A172 (cell line): ENCODE data around the gene TCF12. TPM values are rescaled to one million over a fixed set of nuclear protein-coding genes. Genes with fewer than 3 reads are reported as not detected.

ENCODE experiments used
- DNase-seq: peaks from one replicate; pipeline ENCODE4 v3.0.0-alpha.2; 2015; ENCODE audit warnings: low spot score
- total RNA-seq: library from RNA; depleted of rRNA; stranded (reverse); fragments of >200 nt; shearing (Covaris generic); gene quantifications from 2 replicates; pipeline ENCODE4 v1.2.3, GENCODE V29; 2014

Gene TCF12
- total RNA-seq, 1 experiment from 2014 or later = 133 TPM

DNA sequence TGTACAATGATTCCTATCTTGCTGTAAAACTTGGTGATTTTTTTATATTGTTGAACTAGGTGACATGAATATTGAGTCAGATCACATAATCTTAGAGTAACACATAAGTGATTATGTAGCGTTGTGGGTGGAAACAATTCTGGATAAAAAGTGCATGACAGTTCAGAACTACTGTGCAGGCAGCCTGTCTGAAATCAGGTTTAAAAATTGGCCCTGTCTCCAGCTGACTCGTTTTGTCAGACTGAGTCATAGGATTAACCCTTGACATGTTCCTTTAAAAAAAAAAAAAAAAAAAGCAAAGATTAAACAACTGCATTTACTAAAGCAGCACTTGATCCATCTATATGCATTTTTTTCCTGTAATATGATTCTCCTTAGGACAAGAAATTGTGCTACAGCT, 297.8 kb downstream of the TCF12 start:
- peak; percentile 60 for DNase-seq

DNA sequence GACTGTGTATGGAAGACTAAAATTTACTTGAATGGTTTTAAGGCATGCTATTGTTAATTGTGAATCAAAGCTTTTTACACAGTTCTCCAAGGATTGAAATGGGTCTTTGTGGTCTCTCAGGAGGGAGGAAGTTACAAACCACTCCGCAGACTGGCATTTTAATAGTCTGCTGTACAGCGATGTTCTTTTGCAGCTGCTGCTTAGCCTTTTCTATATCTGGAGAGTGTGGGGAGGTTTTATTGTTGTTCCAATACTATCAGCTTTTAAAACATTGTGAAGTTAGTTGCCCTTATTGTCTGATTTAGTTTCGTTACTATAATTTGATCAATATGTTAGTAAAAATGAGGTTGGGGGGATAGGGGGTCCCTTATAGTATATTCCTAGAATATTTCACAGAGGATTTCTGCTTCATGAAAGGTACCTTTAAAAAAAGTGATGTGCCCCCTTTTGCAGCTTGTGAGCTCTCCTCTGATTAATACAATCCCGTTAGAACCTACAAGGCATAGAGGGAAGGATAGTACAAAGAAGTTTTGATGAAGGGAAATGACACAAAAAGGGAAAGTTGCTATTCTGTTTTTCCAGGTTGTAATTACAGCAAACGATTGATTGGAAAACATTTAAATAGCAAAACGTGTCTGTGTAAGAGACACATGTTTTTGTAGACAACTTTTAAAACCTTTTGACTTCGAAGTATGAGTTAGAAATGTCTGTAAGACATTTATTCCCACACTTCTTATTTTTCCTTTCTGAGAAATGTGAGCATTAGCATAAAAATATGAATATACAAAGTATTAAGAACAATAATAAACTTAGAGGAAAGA, 299.5 kb downstream of the TCF12 start:
- peak; percentile 14 for DNase-seq

DNA sequence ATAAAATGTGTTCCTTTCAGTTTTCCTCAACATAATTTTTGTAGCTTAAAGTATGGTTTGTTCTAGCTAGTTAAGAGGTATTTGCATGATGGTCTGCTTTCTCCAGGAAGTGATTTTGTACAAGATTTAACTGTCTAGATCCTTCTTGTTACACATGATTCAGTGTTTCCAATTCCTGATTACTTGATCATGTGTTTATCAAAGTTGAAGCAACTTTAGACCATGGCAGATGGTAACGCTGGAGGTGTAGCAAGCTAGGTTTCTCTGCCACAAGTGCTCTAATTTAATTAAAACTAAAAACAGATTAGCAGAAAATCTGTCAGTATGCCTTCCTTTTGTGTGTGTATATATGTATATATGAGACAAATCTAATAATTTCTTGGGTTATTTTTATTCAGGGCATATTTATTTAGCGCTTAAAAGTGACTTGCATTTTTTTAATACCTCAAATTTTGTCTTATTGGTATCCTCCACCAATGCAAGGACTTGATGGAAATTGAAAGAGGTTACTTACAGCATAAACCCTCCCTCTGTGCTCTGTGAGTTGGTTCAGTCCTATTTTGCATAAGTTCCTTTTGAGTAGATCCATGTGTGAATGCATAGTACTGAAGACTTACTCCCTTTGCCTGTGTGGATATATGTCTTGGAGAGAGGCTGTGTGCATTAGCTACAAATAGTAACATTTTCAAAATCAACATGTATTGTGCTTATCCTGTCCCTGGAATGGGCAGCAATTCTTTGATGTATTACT, 300.6 kb downstream of the TCF12 start:
- DNase-seq = peak; percentile 15

DNA sequence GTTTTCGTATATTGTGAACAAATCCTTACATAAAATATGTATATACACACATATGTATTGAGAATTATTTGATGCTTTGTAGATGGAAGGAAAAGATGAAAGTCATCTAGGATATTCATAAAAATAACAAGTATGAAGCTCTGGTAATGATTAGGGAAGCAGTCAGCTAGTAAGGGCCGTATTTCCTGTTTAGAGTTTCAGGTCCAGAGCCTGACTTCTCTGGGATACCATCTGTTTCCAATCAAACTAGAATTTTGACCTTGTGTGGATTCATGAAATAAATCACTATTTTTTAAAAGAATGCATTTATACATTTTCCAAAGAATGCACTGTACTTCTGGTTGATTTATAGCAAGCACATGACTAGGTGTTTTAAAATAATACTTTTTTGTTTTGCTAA, 301.8 kb downstream of the TCF12 start:
- DNase-seq = no peak

DNA sequence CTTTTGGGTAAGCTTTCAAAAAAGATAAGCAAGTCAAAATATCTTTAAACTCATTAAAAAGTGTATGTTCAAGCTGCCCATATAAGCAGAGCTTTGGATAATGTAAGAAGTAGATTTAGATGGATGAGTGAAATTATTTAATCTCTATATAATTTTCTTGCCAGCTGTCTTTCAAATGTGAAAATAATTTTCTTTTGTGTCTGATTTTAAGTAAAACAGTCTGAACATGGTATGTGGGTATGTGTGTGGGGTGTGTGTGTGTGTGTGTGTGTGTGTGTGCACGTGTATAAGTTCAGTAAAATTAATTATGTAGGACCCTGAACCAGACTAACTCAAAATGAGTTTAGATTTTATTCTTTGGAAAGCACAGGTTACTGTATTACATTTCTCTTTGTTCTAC, 302.7 kb downstream of the TCF12 start:
- no peak for DNase-seq

DNA sequence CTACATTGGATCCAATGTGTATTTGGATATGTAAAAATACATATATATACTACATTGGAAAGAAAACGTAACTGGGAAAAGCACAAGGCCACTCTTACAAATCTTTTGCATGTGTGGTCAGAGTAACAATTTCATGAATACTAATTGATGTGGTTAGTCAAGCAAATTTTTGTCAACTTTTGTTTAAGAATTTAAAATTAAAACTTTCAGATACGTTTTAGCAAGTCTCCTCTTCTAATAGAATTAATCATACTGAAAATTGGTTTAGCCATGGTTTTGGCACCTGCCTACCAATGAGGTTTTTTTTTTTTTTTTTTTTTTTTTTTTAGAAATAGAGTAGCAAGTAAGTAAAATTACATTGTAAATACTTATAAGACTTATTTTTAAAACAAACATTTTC, 304.9 kb downstream of the TCF12 start:
- DNase-seq = no peak

DNA sequence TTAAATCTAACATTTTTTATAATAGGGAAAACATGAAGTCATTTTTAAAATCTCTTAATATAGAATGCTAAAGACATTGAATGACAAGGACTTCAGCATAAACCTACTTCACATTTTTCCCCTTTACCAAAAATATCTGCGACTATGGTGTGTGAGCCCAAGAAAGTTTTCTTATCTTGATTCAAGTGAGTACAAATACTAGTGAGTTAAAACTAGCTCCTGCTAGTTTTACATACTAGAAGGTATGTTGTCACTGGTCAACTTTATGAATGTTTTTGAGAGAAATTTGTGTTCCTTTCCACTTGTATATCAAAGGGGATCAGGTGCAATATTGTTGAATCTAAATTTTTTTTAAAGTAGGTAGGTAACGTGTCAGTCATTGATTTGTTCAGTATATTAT, 305.4 kb downstream of the TCF12 start:
- no peak for DNase-seq

DNA sequence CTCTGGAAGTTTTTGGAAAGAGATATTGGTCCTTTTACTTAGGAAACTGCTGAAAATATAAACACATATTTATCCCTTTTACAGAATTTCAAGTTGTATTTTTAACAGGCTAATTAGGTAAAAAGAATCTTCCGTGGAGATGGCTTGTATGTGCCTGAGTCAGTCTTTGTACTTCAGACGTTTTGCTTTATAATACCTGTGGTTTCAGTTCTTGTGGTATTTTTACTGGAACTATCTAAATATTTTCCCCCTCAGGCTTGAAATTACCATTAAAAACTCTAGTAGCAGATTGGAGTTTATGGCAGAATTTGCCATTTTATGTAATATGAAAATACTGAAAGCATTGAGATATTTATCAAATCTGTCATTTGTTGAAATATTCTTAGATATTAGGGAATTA, 306.2 kb downstream of the TCF12 start:
- DNase-seq = peak; percentile 38

DNA sequence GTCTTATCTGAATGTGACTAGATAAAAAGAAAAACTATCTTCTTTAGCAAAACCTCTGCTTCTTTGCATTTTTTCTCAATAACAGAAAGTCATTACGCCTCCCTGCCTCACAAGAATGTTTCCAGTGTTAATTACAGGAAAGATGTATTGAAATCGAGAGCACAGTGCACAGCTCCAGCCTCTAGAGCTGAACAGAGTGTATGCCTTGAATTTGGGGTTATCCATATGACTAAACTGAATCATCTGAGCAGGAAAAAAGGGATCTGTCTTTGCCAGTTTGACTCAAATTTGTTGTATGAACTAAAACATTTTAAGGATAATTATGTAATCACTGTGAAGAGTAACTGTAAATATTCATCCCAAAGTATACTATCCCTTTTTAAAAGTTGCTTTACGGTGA, 308.7 kb downstream of the TCF12 start:
- DNase-seq = no peak

DNA sequence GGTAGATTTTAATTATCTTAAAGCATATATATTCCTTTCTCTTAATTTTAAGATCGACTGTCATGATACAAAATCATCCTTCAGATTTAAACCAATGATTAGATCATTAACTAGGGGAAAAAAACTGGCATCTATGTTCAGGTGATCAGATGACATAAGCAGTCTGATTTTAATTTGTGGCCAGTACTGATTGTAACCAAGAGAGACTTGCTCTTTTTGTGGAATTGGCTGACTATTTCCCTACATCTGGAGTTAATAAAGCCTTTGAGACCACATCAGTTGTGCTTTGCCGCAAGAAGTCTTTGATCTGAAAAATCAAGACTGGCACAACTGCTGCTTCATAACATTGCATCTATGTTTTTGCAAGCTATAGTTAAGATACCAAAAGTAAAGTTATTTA, 309.5 kb downstream of the TCF12 start:
- peak; percentile 6 for DNase-seq

DNA sequence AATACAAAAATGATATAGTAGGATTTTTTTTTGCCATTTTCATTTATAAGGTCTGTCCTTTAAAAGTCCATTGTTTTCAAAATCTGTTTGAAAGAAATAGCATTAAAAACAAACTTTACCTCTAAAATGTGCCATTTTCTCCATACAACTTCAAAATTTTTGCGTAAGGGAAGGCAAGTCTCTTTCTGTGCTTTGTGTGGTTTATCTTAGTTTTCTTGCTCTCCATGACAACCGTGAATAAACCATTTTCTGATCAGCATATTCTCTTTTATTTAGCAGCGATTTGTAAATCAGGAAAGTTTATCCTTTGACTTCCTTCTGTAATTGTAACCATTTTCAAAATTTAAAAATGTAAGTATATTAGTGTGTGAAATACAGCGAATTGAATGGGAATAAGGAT, 310.0 kb downstream of the TCF12 start:
- no peak for DNase-seq

DNA sequence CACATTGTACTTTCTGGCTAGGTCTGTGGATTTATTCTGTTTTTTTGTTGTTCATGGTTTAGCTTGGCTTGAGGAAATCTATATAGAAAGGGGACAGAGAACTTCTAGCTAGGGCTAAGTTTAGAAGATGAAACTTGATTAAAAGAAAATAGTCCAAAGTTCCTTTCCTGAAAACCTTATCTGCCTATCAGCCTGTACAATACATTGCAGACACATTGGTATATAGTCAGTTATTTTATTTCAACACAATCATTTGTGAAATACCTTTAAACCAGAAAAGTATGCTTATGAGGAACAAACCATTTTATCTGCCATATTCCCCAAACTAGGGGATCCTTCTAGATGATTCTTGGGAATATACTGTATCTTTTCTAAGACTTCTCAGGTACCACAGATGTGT, 310.6 kb downstream of the TCF12 start:
- no peak for DNase-seq

DNA sequence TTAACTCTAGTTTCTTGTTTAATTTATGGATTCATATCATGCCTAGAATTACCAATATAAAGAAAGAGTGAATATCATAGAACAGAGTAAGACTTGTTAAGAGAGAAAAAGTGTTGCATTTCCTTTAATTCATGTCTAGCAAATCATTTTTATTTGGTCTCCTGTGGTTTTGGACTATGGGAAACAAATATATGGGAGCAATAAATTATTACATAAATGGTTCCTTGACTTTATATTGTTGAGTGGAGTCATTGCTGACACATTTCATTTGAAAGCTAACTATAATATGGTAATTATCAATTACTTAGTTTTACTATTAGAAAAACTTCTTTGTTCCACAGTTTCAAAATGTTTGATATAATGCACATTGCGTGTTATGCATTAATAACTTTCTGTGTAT, 313.1 kb downstream of the TCF12 start:
- no peak for DNase-seq

DNA sequence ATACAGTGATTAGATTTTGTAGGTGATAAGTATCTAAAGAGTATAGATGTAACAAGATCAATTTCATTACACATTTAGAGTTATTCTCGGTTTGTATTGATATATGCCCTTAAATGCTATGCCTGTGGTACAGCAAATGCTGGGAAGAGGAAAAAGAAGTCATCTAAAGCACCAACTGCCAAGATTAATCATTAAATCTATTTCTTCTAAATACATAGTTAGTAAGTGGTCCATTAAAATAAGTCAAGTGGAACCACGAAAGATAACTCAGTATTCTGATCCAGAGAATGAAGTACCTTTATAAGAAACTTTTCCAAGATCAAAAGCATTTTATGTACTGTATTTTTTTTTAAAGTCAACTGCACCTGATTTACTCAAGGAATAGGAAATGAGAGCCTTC, 315.7 kb downstream of the TCF12 start:
- DNase-seq = no peak

DNA sequence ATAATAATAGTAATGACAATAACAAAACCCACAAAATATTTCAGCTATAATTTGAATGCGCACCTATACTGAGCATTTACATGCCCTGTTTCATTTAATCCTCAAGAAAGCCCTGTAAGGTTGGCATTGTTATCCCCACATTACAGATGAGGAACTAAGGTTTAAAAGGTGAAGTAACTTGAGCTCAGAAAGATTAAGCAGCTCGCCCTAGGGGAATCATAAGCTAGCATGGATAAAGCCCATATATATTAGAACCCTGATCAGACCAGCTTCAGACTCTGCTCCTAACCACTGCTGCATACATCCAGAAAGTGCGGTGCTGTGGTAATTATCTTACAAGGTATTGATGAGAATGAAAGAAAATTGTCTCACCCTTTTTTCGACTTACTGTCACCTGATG, 316.7 kb downstream of the TCF12 start:
- DNase-seq = no peak

DNA sequence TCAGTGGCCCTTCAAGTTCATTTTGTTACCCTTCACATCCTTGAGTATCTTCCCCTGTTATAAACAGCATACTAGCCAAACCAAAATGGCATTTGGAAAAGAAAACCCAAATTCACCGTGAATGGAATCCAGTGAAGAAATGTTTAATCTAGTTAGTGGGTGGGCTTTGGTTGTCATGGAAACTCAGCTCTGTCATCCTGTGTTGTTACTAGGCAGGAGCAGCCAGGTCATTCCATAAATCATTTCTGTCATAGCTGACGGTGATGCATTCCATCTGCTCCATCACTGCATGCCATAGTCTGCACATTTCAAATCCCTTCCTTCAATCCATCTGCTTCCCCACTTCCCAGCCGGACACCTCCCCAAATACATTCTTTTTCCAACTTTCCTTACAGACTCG, 317.4 kb downstream of the TCF12 start:
- peak; percentile 58 for DNase-seq

DNA sequence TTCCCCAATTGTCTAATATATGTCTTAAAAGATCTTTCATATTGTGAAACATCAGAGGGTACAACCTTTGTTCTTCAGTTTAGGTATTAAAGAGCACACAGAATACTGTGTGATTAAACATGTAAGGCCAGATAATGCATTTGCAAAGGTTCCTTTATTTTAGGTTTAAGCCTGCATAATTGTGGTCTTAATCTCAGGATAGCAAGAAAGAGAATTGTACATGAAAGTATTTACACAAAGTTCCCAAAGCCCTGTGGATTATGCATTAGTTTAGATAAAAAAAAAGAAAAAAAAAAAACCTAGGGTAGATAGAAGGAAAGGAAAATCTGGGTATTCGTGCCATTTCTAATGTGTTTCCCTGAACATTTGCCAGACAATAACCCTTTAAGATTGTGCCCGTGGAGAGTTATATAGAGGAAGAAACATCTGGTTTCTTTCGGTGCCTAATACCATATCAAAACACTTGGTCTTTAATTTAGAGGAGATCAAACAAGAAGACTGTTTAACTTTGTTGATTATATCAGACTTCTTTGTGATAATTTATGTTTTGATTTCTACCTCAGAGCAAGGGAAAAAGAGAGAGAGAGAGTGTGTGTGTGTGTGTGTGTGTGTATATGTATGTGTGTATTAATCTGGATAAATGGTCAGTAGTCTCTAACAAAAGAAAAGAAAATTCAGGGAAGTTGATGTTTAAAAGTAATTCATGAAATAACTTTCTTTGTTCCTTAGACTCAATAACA, 318.3 kb downstream of the TCF12 start:
- no peak for DNase-seq

DNA sequence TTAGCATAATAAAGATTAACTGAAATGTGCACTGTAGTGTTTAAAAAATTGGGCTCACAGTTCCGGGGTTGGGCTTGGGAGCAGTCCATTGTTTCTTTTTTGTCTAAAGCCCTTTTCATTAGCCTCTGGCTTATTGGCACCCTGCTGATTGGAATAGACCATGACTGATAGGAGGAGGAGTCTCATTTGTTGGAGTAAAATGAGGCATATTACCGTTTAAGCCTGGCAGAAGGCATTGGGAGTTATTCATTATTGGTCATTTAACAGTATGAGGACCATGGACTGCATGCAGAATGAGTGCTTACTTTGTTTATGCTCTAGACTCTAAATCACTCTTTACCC, 318.8 kb downstream of the TCF12 start:
- no peak for DNase-seq

DNA sequence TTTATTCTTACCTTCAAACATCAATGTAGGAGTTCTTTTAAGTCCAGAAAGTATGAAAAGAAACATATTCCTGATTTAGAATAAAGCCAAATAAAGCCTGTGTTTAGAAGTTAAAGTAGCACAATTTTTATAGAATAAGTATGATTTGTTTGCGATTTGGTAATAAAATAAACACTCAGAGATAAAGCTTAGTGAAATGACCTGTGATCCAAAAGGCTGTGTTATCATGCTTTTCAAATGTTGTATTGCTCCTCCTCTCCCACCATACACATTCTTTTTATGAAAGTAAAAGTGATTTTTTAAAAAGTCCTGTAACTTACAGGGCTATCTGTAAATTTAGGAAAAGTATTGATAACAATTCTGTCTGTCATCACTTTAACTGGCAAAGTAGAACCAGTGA, 319.2 kb downstream of the TCF12 start:
- no peak for DNase-seq

DNA sequence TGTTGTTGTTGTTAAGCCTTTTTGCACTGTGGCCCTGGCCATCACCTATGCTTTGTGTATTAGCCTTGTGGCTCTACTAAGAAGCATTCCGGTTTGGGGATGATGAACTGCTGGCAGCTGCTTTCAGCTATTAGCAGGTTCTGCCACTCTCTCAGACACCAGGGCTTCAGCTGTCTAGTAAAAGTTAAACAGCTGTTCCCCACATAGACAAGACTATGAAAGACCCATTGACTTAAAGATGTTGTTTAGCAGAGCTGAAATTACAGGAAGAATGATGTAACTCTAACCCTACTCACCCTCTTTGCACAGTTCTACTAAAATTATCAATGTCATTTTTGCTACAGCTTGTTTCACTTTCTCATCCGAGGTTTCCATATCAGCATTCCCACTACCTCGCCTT, 326.7 kb downstream of the TCF12 start:
- no peak for DNase-seq

DNA sequence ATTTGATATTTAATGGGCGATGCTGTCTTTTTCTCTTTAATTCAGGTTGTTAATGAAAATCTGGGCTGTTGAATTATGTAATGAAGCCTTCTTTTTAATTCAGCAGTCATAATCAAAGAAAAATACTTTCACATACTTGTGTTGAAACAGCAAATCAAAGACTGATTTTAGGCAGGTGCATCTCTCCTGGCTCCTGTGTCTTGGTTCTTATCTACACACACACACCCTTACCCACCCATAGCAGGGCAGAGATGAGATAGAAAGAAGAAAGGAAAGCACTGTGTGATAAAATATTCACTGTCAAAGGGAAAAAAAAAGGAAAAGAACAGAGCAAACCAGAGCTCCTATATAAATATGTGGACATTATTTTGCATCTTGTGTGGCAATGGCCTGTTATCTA, 327.3 kb downstream of the TCF12 start:
- DNase-seq = no peak

DNA sequence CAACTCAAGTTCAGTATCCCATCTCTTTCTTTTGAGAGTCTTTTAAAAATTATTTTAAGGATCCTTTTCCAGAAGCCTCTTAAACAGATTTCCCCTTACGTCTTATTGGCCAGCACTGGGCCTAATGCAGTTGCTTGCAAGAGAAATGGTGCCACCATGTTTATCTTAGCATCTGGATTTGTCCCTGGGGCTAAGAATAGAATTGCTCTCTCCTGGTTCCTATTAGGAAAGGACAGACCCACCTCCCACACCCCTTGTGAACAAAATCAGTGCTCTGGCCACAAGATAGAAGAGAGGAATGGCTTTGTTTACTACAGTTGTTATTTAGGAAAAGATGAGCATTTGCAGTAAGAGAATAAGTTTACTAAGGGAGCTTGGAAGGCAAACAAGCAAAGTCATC, 329.6 kb downstream of the TCF12 start:
- DNase-seq = no peak

DNA sequence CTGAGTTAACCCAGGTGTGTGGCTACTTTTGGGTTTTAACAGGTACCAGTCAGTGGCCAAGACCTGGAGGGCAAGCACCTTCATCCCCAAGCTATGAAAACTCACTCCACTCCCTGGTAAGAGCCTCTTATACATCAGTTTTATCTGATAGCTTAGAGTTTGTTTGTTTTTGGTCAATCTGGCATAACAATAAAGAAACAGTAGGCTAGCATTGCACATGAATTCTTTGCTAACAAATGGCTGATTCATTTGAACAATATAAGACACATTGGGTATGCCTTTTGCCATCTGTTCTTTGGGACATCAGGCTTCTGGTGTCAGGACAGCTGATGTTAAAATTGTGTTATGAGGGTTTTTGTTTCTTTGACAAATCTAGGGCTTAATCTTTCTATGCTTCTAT, 332.9 kb downstream of the TCF12 start:
- DNase-seq = peak; percentile 3
